HG03460 (cell line): ENCODE measurements around the gene PARD6B.
A peak's percentile ranks its signal among the peaks of the same experiment; 100 is the strongest.
"Not testable (repeated sequence)": the region's sequence is repeated elsewhere in the genome, so short reads cannot be mapped to it uniquely, and the experiment has no call there.

Experiments used
- ATAC-seq: cut with Tn5 transposase; IDR thresholded peaks from one replicate; pipeline ENCODE4 v1.9.1; 2021; ENCODE audit not compliant: unreplicated experiment

The PARD6B gene

GRCh38 chr20:50794846-50795634 lies 63.7 kb downstream of the PARD6B start, which contains the start of gene BCAS4:
Gene BCAS4, plus strand, starts transcription at chr20:50795061. Its CDS starts 23 bp downstream, at chr20:50795084.
- peak; percentile 65 for ATAC-seq

- ATAC-seq: no peak
Observed at GRCh38 chr20:50797142-50797541, 65.8 kb downstream of the PARD6B start.

- ATAC-seq: no peak
Observed at GRCh38 chr20:50798650-50799049, 67.3 kb downstream of the PARD6B start.

- no peak for ATAC-seq
Observed at GRCh38 chr20:50799176-50799889, 68.0 kb downstream of the PARD6B start.

GRCh38 chr20:50799890-50800550 lies 68.6 kb downstream of the PARD6B start:
- peak; percentile 54 for ATAC-seq

GRCh38 chr20:50800986-50801746 lies 69.8 kb downstream of the PARD6B start:
- not testable (repeated sequence) for ATAC-seq

- no peak for ATAC-seq
Observed at GRCh38 chr20:50801747-50802125, 70.4 kb downstream of the PARD6B start.

GRCh38 chr20:50802289-50802688 lies 70.9 kb downstream of the PARD6B start:
- ATAC-seq: no peak

GRCh38 chr20:50804437-50805348 lies 73.3 kb downstream of the PARD6B start:
- no peak for ATAC-seq

- no peak for ATAC-seq
Observed at GRCh38 chr20:50805349-50805684, 73.9 kb downstream of the PARD6B start.

- ATAC-seq: no peak
Observed at GRCh38 chr20:50806126-50806768, 74.9 kb downstream of the PARD6B start.
